ENCODE results near the gene TSR1.

TSR1 gene
- total RNA-seq = 41.9 to 383 (median 84.3) reads per million in 9 experiments

DNA sequence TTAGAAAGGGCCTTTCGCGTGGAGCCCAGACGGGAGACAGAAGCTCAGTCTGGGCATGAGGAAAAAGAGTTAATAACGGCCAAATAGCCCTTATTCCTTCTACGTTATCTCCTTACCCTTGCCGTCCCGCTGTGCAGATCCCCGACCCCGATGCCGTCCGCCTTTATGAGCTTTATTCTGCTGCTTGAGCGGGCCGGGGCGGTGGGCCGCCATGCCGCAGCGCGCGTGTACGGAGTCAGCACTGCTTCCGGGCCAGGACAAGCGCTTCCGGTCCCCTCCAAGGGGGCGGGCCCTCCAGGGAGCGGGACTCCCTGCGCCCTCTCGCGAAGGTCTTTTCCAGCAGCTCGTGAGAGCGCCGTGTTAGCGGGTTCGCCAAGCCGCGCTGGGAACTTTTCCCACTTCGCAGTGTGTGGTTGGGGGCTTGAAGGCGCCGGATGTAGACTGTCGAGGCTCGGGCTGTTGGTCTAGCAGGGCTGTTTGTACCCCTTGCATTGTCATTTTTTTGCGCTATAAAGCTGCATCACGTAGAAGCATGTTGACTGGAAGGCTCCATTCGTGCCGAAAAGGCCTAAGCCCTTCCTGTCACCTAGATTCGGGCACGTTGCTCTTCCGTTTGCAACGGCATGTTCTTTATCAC is at the start of gene TSR1:
Gene TSR1, minus strand, starts transcription at position 243 of the 637 bp plus-strand sequence. Its CDS starts 30 bp downstream, at position 213.
- ATAC-seq (replicated peaks) (peak; percentile 80), DNase-seq (peak; percentile 80 to 84 (median 80))
- no peaks in the 10 kb centered on the region for H3K9me3 Mint-ChIP-seq
- peaks cover 26% of the 10 kb centered on the region for H3K36me3 Mint-ChIP-seq (ENCODE audit: insufficient read depth)
- H3K4me3 Mint-ChIP-seq = peak within 1 kb of the TSS; percentile 98
- H3K27me3 Mint-ChIP-seq = no peaks in the 10 kb centered on the region
- H3K4me1 Mint-ChIP-seq (ENCODE audit: low read depth in 2 of 2) = peaks cover 16 to 25% of the 10 kb centered on the region in 2 donors
- H3K27ac Mint-ChIP-seq = peak within 1 kb of the TSS; percentile 92 to 97

- DNase-seq (no peak), ATAC-seq (replicated peaks) (no peak)
- Mint-ChIP-seq H3K4me1 (ENCODE audit: low read depth in 2 of 2) (peaks cover 9 to 11% of the 10 kb centered on the region in 2 donors), H3K27me3 (no peaks in the 10 kb centered on the region), H3K36me3 (ENCODE audit: insufficient read depth) (peaks cover 65% of the 10 kb centered on the region), H3K9me3 (no peaks in the 10 kb centered on the region), H3K4me3 (no peak overlapping the region), H3K27ac (peak overlapping the region in 1 of 2 donors; percentile 22)
These were observed 49.3 kb upstream of the TSR1 start for GRCh38 chr17:2385240-2386210.

DNA sequence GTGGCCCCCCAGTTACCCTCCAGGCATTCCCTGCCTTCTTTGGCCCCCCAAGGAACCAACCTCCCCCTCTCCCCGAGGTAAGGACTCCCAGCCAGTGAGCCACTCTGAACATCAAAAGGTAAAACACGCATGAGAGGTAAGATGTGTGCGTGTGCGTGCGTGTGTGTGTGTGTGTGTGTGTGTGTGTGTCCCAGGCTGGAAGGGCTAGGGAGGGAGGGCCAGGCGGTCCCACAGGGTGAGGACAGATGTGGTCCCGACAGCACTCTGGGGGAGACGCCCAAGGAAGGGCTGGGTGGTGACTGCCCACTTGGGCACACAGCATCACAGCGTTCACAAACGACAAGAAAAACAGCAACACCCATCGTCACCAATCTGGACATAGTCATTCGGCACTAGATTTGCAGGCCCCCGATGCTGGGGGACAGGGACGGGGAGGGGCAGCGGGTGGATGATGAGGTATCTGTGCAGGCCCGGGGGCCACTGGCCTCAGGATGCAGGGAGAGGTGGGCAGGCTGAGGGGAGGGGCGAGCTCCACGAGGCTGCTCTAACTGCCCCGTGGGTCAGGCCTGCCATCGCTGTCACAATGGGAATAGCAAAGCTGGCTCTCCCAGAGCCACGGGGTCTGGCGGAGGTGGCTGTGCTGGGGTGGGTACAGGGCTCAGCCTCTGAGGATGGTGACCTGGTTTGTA is 48.3 kb upstream of the TSR1 start:
- peaks cover 63% of the 10 kb centered on the region for H3K36me3 Mint-ChIP-seq (ENCODE audit: insufficient read depth)
- H3K27me3 Mint-ChIP-seq = no peaks in the 10 kb centered on the region
- ATAC-seq (replicated peaks) = no peak
- H3K9me3 Mint-ChIP-seq = no peaks in the 10 kb centered on the region
- peaks cover 7 to 11% of the 10 kb centered on the region in 2 donors for H3K4me1 Mint-ChIP-seq (ENCODE audit: low read depth in 2 of 2)
- no peak overlapping the region for H3K4me3 Mint-ChIP-seq
- H3K27ac Mint-ChIP-seq = peak overlapping the region; percentile 38 to 86
- no peak for DNase-seq

- H3K9me3 Mint-ChIP-seq = no peaks in the 10 kb centered on the region
- ATAC-seq (replicated peaks) (no peak), DNase-seq (no peak)
- H3K27me3 Mint-ChIP-seq = no peaks in the 10 kb centered on the region
- H3K4me1 Mint-ChIP-seq (ENCODE audit: low read depth in 2 of 2) = peaks cover 5 to 8% of the 10 kb centered on the region in 2 donors
- H3K4me3 Mint-ChIP-seq = peak overlapping the region in 1 of 2 donors; percentile 50
- H3K36me3 Mint-ChIP-seq (ENCODE audit: insufficient read depth) = peaks cover 63% of the 10 kb centered on the region
- peak overlapping the region; percentile 38 to 86 for H3K27ac Mint-ChIP-seq
These were observed 47.4 kb upstream of the TSR1 start for GRCh38 chr17:2383628-2384167.

DNA sequence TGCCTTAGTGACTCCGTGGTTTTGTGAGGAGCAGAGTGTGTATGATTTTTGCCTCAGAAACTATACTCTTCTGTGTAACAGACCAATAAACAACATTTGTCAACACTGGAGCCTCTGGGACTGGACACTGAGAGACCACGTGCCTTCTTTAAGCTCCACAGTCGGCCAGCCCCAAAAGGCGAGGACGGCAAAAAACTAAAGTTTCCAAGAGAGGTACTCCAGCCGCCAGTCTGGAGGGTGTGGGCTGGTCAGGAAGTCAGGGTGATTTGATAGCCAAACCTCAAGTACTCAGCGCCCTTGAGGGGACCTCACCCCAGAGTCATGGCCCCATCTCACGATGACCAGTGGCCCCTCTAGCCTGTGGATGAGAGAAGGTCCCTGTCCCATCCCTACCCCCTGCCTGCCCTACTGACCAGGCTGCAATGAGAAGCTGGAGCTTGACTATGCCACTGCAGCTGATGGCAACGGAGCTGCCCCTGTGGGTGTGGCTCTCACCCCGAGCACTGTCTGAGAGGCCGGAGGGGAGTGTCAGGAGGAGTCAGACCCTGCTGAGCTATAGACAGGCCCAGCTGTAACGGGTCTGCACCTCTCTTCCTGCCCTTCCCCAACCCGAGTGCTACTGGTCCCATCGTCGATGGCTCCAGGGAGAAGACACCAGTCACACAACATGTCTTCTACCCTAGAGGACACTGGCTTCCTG is 44.8 kb upstream of the TSR1 start:
- no peak for ATAC-seq (replicated peaks)
- H3K36me3 Mint-ChIP-seq (ENCODE audit: insufficient read depth) = peaks cover 55% of the 10 kb centered on the region
- no peak for DNase-seq
- H3K27me3 Mint-ChIP-seq = no peaks in the 10 kb centered on the region
- no peaks in the 10 kb centered on the region for H3K9me3 Mint-ChIP-seq
- H3K4me3 Mint-ChIP-seq = no peak overlapping the region
- H3K27ac Mint-ChIP-seq = peak overlapping the region in 1 of 2 donors; percentile 60
- H3K4me1 Mint-ChIP-seq (ENCODE audit: low read depth in 2 of 2) = peaks cover 0 to 3% of the 10 kb centered on the region in 2 donors

- peak overlapping the region in 1 of 2 donors; percentile 60 for H3K27ac Mint-ChIP-seq
- H3K4me1 Mint-ChIP-seq (ENCODE audit: low read depth in 2 of 2) = peaks cover 0 to 3% of the 10 kb centered on the region in 2 donors
- no peaks in the 10 kb centered on the region for H3K9me3 Mint-ChIP-seq
- no peaks in the 10 kb centered on the region for H3K27me3 Mint-ChIP-seq
- DNase-seq = no peak
- no peak for ATAC-seq (replicated peaks)
- H3K4me3 Mint-ChIP-seq = no peak overlapping the region
- H3K36me3 Mint-ChIP-seq (ENCODE audit: insufficient read depth) = peaks cover 51% of the 10 kb centered on the region
These were observed 44.1 kb upstream of the TSR1 start for GRCh38 chr17:2380226-2380922.

DNA sequence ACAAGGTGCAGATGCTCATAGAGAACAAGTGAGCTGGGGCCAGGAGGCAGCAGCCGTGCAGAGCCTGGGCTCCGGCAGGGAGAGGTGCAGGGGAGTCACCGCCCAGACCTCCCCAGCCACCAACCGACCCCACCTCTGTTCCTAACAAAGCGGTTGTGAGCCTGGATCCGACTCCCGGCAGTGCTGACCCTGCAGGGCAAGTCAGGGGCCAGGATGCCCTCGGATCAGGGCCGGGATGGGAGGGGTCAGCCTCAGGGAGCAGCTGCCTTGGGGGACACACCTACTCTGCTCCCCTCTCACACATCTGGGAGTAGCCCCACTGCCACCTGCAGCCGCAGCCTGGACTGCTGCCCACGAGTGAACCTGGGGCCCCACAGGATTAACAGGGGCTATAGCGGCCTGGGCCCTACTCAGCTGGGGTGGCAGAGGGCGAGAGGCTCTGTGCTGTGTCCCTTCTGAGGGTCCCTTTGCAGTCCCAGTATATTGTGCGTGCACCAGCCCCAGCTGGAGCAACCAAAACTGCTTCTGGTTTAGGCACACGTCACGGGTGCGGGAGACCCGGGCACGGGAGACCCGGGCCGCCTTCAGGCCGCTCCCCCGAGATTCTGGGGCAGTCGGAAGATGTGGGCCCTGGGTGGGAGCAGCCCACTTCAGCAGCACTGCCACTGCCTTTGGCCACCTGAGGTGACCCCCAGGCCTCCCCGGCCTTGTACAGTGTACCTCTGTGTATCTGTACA is 43.4 kb upstream of the TSR1 start:
- peaks cover 48% of the 10 kb centered on the region for H3K36me3 Mint-ChIP-seq (ENCODE audit: insufficient read depth)
- H3K27me3 Mint-ChIP-seq = no peaks in the 10 kb centered on the region
- no peaks in the 10 kb centered on the region for H3K9me3 Mint-ChIP-seq
- H3K27ac Mint-ChIP-seq = no peak overlapping the region
- DNase-seq = no peak
- H3K4me1 Mint-ChIP-seq (ENCODE audit: low read depth in 2 of 2) = peaks cover 0 to 3% of the 10 kb centered on the region in 2 donors
- no peak overlapping the region for H3K4me3 Mint-ChIP-seq
- no peak for ATAC-seq (replicated peaks)

DNA sequence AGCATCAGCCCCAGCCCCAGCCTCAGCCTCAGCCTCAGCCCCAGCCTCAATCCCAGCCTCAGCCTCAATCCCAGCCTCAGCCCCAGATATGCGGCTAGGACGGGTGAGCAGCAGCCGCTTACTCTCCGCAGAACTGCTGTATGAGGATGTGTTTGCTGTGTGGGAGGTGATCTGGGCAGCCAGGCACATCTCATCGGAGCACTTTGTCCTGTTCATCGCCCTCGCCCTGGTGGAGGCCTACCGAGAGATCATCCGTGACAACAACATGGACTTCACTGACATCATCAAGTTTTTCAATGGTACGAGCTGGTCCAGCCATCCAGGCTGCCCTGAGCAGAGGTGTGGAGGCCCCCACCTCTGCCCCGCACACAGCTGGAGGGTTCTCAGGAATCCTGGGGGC is 42.6 kb upstream of the TSR1 start:
- no peaks in the 10 kb centered on the region for H3K9me3 Mint-ChIP-seq
- H3K27me3 Mint-ChIP-seq = no peaks in the 10 kb centered on the region
- no peak for ATAC-seq (replicated peaks)
- peaks cover 0 to 3% of the 10 kb centered on the region in 2 donors for H3K4me1 Mint-ChIP-seq (ENCODE audit: low read depth in 2 of 2)
- no peak overlapping the region for H3K27ac Mint-ChIP-seq
- no peak overlapping the region for H3K4me3 Mint-ChIP-seq
- H3K36me3 Mint-ChIP-seq (ENCODE audit: insufficient read depth) = peaks cover 45% of the 10 kb centered on the region
- DNase-seq = no peak

DNA sequence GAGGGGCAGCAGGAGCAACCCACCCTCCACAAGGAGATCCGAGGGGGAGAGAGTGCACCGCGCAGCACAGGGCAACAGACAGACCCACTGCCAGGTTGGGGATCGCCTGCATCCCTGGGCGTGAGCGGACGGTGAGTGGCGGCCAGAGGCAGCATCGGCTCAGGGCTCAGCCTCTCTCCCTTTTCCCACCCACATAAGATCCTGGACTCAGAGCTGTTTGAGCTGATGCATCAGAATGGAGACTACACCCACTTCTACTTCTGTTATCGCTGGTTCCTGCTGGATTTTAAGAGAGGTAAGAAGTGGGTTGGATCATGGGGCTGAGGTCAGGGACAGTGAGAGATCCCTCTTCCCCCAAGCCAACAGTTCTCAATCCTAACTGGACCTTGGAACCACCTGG is 41.4 kb upstream of the TSR1 start:
- ATAC-seq (replicated peaks) (no peak), DNase-seq (no peak)
- H3K9me3 Mint-ChIP-seq = no peaks in the 10 kb centered on the region
- no peak overlapping the region for H3K4me3 Mint-ChIP-seq
- no peaks in the 10 kb centered on the region for H3K4me1 Mint-ChIP-seq (ENCODE audit: low read depth in 2 of 2)
- H3K36me3 Mint-ChIP-seq (ENCODE audit: insufficient read depth) = peaks cover 43% of the 10 kb centered on the region
- H3K27me3 Mint-ChIP-seq = no peaks in the 10 kb centered on the region
- no peak overlapping the region for H3K27ac Mint-ChIP-seq

DNA sequence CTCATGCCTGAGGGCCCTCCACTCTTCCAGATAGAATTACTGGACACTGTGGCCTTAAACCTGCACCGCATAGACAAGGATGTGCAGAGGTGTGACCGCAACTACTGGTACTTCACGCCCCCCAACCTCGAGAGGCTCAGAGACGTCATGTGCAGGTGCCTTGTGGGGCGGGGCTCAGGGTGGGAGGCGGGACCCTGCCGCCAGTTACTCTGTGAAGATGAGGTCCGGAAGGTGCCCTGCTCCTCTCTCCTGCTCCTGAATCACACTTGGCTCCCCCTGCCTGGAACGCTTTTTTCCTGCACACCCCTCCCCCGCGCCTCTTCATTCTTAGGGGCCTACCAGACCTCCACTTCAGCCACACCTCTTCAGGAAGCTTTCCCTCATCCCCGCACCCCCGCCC is 39.9 kb upstream of the TSR1 start:
- no peaks in the 10 kb centered on the region for H3K27me3 Mint-ChIP-seq
- H3K4me3 Mint-ChIP-seq = no peak overlapping the region
- H3K36me3 Mint-ChIP-seq (ENCODE audit: insufficient read depth) = peaks cover 33% of the 10 kb centered on the region
- ATAC-seq (replicated peaks) = no peak
- DNase-seq = no peak
- no peaks in the 10 kb centered on the region for H3K9me3 Mint-ChIP-seq
- H3K27ac Mint-ChIP-seq = peak overlapping the region in 1 of 2 donors; percentile 85
- H3K4me1 Mint-ChIP-seq (ENCODE audit: low read depth in 2 of 2) = no peaks in the 10 kb centered on the region

- Mint-ChIP-seq H3K4me1 (ENCODE audit: low read depth in 2 of 2) (no peaks in the 10 kb centered on the region), H3K27ac (no peak overlapping the region), H3K4me3 (no peak overlapping the region), H3K36me3 (ENCODE audit: insufficient read depth) (peaks cover 26% of the 10 kb centered on the region), H3K27me3 (no peaks in the 10 kb centered on the region), H3K9me3 (no peaks in the 10 kb centered on the region)
- DNase-seq = no peak
- ATAC-seq (replicated peaks) = no peak
These were observed 39.1 kb upstream of the TSR1 start for GRCh38 chr17:2375406-2375805.

Measured in effector memory CD8-positive, alpha-beta T cell (primary cell).